BE2C (cell line): ENCODE measurements around the gene APC2.

ENCODE experiments used
- DNase-seq: peaks from one replicate; pipeline ENCODE4 v3.0.0-alpha.2; 2020
- H3K27me3 ChIP-seq: fragments of 250-450 bp; sonication (Bioruptor Pico); 2 replicates; pipeline ENCODE4 v1.5.1; 2020; ENCODE audit warnings: mild to moderate bottlenecking
- H3K36me3 ChIP-seq: fragments of 250-450 bp; sonication (Bioruptor Pico); 2 replicates; pipeline ENCODE4 v1.5.1; 2020; ENCODE audit warnings: mild to moderate bottlenecking
- H3K4me1 ChIP-seq: fragments of 250-450 bp; sonication (Bioruptor Pico); 2 replicates; pipeline ENCODE4 v1.5.1; 2020
- H3K4me3 ChIP-seq: 2 replicates; pipeline ENCODE4 v1.5.1; 2011; ENCODE audit warnings: low read depth, low read length
- H3K9me3 ChIP-seq: fragments of 250-450 bp; sonication (Bioruptor Pico); 2 replicates; pipeline ENCODE4 v1.5.1; 2020
- CTCF ChIP-seq: IDR thresholded peaks from 2 replicates; pipeline ENCODE4 v1.5.1; 2012; ENCODE audit warnings: mild to moderate bottlenecking, low read depth, low read length

APC2 gene

GRCh38 chr19:1428738-1429391 is 21.1 kb upstream of the APC2 start:
- H3K9me3 ChIP-seq = no peaks in the 10 kb centered on the region
- TF ChIP-seq CTCF = no peak
- peaks cover 95% of the 10 kb centered on the region for H3K36me3 ChIP-seq
- H3K4me3 ChIP-seq = no peak overlapping the region
- H3K4me1 ChIP-seq = no peaks in the 10 kb centered on the region; the same call in 1 of the 2 replicates
- no peak for DNase-seq
- H3K27me3 ChIP-seq = no peaks in the 10 kb centered on the region

- Histone ChIP-seq H3K4me3 (no peak overlapping the region), H3K9me3 (no peaks in the 10 kb centered on the region), H3K36me3 (peaks cover 97% of the 10 kb centered on the region), H3K27me3 (no peaks in the 10 kb centered on the region), H3K4me1 (no peaks in the 10 kb centered on the region)
- no peak for TF ChIP-seq CTCF
- no peak for DNase-seq
These were observed 20.2 kb upstream of the APC2 start for GRCh38 chr19:1429750-1430149.

- no peak for TF ChIP-seq CTCF
- Histone ChIP-seq H3K36me3 (peaks cover 95% of the 10 kb centered on the region), H3K4me1 (no peaks in the 10 kb centered on the region), H3K4me3 (no peak overlapping the region), H3K27me3 (no peaks in the 10 kb centered on the region), H3K9me3 (no peaks in the 10 kb centered on the region)
- DNase-seq = no peak
These were observed 19.7 kb upstream of the APC2 start for GRCh38 chr19:1430246-1430645.

GRCh38 chr19:1431759-1432506 is 18.0 kb upstream of the APC2 start:
- Histone ChIP-seq H3K4me3 (no peak overlapping the region), H3K36me3 (peaks cover 85% of the 10 kb centered on the region), H3K27me3 (no peaks in the 10 kb centered on the region), H3K9me3 (no peaks in the 10 kb centered on the region), H3K4me1 (peaks cover 3% of the 10 kb centered on the region)
- DNase-seq = no peak
- no peak for TF ChIP-seq CTCF

- peaks cover 3% of the 10 kb centered on the region for H3K4me1 ChIP-seq
- H3K4me3 ChIP-seq = no peak overlapping the region
- no peaks in the 10 kb centered on the region for H3K27me3 ChIP-seq
- TF ChIP-seq CTCF = no peak
- H3K9me3 ChIP-seq = no peaks in the 10 kb centered on the region
- DNase-seq = no peak
- H3K36me3 ChIP-seq = peaks cover 79% of the 10 kb centered on the region
These were observed 17.4 kb upstream of the APC2 start for GRCh38 chr19:1432507-1432887.
